ENCODE results near the gene HSPE1. TPM values are rescaled to one million over a fixed set of nuclear protein-coding genes. Genes with fewer than 3 reads are reported as not detected.

Gene HSPE1
- total RNA-seq, 1 experiment from 2014 or later = 372 TPM

DNA sequence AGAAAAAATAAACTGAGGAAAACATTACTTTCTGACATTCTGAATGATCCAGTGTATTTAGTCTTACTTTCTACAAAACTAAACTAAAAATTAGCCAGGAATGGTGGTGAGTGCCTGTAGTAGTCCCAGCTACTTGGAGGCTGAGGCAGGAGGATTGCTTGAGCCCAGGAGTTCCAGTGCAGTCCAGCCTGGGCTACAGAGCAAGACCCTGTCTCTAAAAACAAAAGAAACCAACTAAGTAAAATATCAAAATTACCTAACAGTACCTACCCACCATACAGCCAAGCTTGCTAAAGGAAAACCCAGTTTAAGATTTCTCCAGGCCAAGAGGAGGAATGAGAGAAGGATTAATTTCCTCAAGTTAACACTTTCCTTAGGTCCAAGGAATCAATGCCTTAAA lies 3.5 kb upstream of the HSPE1 start:
- no peak for DNase-seq (ENCODE audit: low spot score)
- no peaks in the 10 kb centered on the region for H3K9me3 Mint-ChIP-seq
- H3K27me3 Mint-ChIP-seq (ENCODE audit: low read depth) = no peaks in the 10 kb centered on the region; the same call in 1 of the 2 replicates
- H3K4me1 Mint-ChIP-seq = peaks cover 45% of the 10 kb centered on the region
- CTCF ChIA-PET = no interaction called here
- no peak for ATAC-seq
- H3K27ac Mint-ChIP-seq = peak overlapping the region; percentile 91
- TF ChIP-seq JAZF1 (CRISPR knock-in tag; IDR thresholded peaks at IDR 0.05) (no peak), ZNF121 (CRISPR knock-in tag; IDR thresholded peaks at IDR 0.05) (0 out of 2 replicates have a peak, but pooled peaks have one; percentile 23)
- TF ChIP-seq, protein P1, sequence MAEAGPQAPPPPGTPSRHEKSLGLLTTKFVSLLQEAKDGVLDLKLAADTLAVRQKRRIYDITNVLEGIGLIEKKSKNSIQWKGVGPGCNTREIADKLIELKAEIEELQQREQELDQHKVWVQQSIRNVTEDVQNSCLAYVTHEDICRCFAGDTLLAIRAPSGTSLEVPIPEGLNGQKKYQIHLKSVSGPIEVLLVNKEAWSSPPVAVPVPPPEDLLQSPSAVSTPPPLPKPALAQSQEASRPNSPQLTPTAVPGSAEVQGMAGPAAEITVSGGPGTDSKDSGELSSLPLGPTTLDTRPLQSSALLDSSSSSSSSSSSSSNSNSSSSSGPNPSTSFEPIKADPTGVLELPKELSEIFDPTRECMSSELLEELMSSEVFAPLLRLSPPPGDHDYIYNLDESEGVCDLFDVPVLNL (CRISPR knock-in tag; IDR thresholded peaks at IDR 0.05; ENCODE audit: borderline replicate concordance, low read depth) = no peak
- H3K36me3 Mint-ChIP-seq = peaks cover 89% of the 10 kb centered on the region
- POLR2A ChIA-PET = interaction anchor here (0.6 kb wide), 1 partner anchor 8 kb away, joined by 4 read pairs; no protein-coding TSS in a partner anchor
- H3K4me3 Mint-ChIP-seq = peak overlapping the region; percentile 91

DNA sequence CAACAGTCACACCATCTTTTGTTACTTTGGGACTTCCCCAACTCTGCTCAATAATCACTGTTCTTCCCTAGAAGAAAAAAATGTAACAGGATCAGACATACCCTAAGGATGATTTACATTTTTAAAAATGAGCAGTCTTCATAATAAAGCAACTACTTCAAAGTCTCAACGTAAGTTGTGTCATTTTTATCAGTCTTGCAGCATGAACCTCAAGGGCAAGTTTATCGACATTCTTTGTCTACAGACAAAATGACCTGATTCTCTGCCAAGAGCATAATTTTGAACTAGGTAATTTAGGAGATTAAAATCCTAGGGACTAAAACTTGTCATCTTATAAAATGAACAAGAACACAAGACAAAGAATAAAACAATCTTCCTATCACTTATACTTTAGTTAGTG lies 2.9 kb upstream of the HSPE1 start:
- no peak for DNase-seq (ENCODE audit: low spot score)
- POLR2A ChIA-PET = interaction anchor here (0.6 kb wide), 1 partner anchor 7 kb away, joined by 4 read pairs; no protein-coding TSS in a partner anchor
- H3K4me1 Mint-ChIP-seq = peaks cover 51% of the 10 kb centered on the region
- H3K27ac Mint-ChIP-seq = peak overlapping the region; percentile 91
- H3K4me3 Mint-ChIP-seq = peak overlapping the region; percentile 91
- TF ChIP-seq, protein P2, sequence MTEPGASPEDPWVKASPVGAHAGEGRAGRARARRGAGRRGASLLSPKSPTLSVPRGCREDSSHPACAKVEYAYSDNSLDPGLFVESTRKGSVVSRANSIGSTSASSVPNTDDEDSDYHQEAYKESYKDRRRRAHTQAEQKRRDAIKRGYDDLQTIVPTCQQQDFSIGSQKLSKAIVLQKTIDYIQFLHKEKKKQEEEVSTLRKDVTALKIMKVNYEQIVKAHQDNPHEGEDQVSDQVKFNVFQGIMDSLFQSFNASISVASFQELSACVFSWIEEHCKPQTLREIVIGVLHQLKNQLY (CRISPR knock-in tag; IDR thresholded peaks at IDR 0.05) = no peak
- TF ChIP-seq ZNF219 (CRISPR knock-in tag; IDR thresholded peaks at IDR 0.05; ENCODE audit: borderline replicate concordance) (no peak), ZNF138 (CRISPR knock-in tag; conservative IDR thresholded peaks at IDR 0.05) (no peak), CBFB (CRISPR knock-in tag; IDR thresholded peaks at IDR 0.05; ENCODE audit: low read depth) (no peak), GABPB1 (CRISPR knock-in tag; IDR thresholded peaks at IDR 0.05) (no peak), EMX1 (CRISPR knock-in tag; IDR thresholded peaks at IDR 0.05) (no peak), SMAD3 (CRISPR knock-in tag; IDR thresholded peaks at IDR 0.05; ENCODE audit: borderline replicate concordance) (no peak), GRHL2 (CRISPR knock-in tag; IDR thresholded peaks at IDR 0.05; ENCODE audit: insufficient replicate concordance, severe bottlenecking) (no peak)
- TF ChIP-seq, protein P3, sequence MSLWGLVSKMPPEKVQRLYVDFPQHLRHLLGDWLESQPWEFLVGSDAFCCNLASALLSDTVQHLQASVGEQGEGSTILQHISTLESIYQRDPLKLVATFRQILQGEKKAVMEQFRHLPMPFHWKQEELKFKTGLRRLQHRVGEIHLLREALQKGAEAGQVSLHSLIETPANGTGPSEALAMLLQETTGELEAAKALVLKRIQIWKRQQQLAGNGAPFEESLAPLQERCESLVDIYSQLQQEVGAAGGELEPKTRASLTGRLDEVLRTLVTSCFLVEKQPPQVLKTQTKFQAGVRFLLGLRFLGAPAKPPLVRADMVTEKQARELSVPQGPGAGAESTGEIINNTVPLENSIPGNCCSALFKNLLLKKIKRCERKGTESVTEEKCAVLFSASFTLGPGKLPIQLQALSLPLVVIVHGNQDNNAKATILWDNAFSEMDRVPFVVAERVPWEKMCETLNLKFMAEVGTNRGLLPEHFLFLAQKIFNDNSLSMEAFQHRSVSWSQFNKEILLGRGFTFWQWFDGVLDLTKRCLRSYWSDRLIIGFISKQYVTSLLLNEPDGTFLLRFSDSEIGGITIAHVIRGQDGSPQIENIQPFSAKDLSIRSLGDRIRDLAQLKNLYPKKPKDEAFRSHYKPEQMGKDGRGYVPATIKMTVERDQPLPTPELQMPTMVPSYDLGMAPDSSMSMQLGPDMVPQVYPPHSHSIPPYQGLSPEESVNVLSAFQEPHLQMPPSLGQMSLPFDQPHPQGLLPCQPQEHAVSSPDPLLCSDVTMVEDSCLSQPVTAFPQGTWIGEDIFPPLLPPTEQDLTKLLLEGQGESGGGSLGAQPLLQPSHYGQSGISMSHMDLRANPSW (CRISPR knock-in tag; conservative IDR thresholded peaks at IDR 0.05; ENCODE audit: low read depth) = no peak
- TF ChIP-seq, protein P4, sequence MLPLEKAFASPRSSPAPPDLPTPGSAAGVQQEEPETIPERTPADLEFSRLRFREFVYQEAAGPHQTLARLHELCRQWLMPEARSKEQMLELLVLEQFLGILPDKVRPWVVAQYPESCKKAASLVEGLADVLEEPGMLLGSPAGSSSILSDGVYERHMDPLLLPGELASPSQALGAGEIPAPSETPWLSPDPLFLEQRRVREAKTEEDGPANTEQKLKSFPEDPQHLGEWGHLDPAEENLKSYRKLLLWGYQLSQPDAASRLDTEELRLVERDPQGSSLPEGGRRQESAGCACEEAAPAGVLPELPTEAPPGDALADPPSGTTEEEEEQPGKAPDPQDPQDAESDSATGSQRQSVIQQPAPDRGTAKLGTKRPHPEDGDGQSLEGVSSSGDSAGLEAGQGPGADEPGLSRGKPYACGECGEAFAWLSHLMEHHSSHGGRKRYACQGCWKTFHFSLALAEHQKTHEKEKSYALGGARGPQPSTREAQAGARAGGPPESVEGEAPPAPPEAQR (CRISPR knock-in tag; IDR thresholded peaks at IDR 0.05) = no peak
- TF ChIP-seq, protein P5, sequence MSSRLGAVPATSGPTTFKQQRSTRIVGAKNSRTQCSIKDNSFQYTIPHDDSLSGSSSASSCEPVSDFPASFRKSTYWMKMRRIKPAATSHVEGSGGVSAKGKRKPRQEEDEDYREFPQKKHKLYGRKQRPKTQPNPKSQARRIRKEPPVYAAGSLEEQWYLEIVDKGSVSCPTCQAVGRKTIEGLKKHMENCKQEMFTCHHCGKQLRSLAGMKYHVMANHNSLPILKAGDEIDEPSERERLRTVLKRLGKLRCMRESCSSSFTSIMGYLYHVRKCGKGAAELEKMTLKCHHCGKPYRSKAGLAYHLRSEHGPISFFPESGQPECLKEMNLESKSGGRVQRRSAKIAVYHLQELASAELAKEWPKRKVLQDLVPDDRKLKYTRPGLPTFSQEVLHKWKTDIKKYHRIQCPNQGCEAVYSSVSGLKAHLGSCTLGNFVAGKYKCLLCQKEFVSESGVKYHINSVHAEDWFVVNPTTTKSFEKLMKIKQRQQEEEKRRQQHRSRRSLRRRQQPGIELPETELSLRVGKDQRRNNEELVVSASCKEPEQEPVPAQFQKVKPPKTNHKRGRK (CRISPR knock-in tag; IDR thresholded peaks at IDR 0.05; ENCODE audit: borderline replicate concordance) = no peak
- TF ChIP-seq, protein P6, sequence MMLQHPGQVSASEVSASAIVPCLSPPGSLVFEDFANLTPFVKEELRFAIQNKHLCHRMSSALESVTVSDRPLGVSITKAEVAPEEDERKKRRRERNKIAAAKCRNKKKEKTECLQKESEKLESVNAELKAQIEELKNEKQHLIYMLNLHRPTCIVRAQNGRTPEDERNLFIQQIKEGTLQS (CRISPR knock-in tag; conservative IDR thresholded peaks at IDR 0.05) = no peak
- TF ChIP-seq, protein P7, sequence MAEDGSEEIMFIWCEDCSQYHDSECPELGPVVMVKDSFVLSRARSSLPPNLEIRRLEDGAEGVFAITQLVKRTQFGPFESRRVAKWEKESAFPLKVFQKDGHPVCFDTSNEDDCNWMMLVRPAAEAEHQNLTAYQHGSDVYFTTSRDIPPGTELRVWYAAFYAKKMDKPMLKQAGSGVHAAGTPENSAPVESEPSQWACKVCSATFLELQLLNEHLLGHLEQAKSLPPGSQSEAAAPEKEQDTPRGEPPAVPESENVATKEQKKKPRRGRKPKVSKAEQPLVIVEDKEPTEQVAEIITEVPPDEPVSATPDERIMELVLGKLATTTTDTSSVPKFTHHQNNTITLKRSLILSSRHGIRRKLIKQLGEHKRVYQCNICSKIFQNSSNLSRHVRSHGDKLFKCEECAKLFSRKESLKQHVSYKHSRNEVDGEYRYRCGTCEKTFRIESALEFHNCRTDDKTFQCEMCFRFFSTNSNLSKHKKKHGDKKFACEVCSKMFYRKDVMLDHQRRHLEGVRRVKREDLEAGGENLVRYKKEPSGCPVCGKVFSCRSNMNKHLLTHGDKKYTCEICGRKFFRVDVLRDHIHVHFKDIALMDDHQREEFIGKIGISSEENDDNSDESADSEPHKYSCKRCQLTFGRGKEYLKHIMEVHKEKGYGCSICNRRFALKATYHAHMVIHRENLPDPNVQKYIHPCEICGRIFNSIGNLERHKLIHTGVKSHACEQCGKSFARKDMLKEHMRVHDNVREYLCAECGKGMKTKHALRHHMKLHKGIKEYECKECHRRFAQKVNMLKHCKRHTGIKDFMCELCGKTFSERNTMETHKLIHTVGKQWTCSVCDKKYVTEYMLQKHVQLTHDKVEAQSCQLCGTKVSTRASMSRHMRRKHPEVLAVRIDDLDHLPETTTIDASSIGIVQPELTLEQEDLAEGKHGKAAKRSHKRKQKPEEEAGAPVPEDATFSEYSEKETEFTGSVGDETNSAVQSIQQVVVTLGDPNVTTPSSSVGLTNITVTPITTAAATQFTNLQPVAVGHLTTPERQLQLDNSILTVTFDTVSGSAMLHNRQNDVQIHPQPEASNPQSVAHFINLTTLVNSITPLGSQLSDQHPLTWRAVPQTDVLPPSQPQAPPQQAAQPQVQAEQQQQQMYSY (CRISPR knock-in tag; IDR thresholded peaks at IDR 0.05) = no peak
- ATAC-seq = no peak
- no peaks in the 10 kb centered on the region; the same call in 1 of the 2 replicates for H3K27me3 Mint-ChIP-seq (ENCODE audit: low read depth)
- CTCF ChIA-PET = no interaction called here
- H3K9me3 Mint-ChIP-seq = no peaks in the 10 kb centered on the region
- H3K36me3 Mint-ChIP-seq = peaks cover 89% of the 10 kb centered on the region
